H9 (cell line): ENCODE data around the gene DVL3. TPM values are rescaled to one million over a fixed set of nuclear protein-coding genes. Genes with fewer than 3 reads are reported as not detected.

ENCODE experiments used
- DNase-seq: peaks from one replicate; pipeline ENCODE4 v3.0.0-alpha.2; 2017
- H2AFZ ChIP-seq: one replicate; pipeline ENCODE4 v1.6.1; 2013; ENCODE audit warnings: mild to moderate bottlenecking, low read length, control low read depth, moderate library complexity
- H2AK5ac ChIP-seq: 2 replicates; pipeline ENCODE4 v1.6.1; 2013; ENCODE audit warnings: low read length, control low read depth, mixed read lengths; ENCODE audit not compliant: insufficient read length
- H2BK120ac ChIP-seq: one replicate; pipeline ENCODE4 v1.6.1; 2013; ENCODE audit warnings: low read depth, mild to moderate bottlenecking, low read length, control low read depth, inconsistent platforms; ENCODE audit not compliant: poor library complexity, severe bottlenecking
- H2BK12ac ChIP-seq: 2 replicates; pipeline ENCODE4 v1.6.1; 2013; ENCODE audit warnings: low read length, control low read depth, mixed read lengths, low read depth; ENCODE audit not compliant: insufficient read length
- H2BK15ac ChIP-seq: 2 replicates; pipeline ENCODE4 v1.6.1; 2013; ENCODE audit warnings: low read depth, low read length, control low read depth
- H2BK20ac ChIP-seq: one replicate; pipeline ENCODE4 v1.6.1; 2013; ENCODE audit warnings: low read depth, mild to moderate bottlenecking, low read length, control low read depth, inconsistent platforms; ENCODE audit not compliant: poor library complexity, severe bottlenecking
- H2BK5ac ChIP-seq: 2 replicates; pipeline ENCODE4 v1.6.1; 2013; ENCODE audit warnings: low read length, control low read depth, mixed read lengths; ENCODE audit not compliant: insufficient read length
- H3K14ac ChIP-seq: 2 replicates; pipeline ENCODE4 v1.6.1; 2013; ENCODE audit warnings: low read length, control low read depth; ENCODE audit not compliant: insufficient read depth
- H3K18ac ChIP-seq: 2 replicates; pipeline ENCODE4 v1.6.1; 2013; ENCODE audit warnings: low read depth, mild to moderate bottlenecking, mixed read lengths, low read length, control low read depth; ENCODE audit not compliant: insufficient read length
- H3K23ac ChIP-seq: 2 replicates; pipeline ENCODE4 v1.6.1; 2013; ENCODE audit warnings: low read length, control low read depth, mixed read lengths, low read depth; ENCODE audit not compliant: insufficient read length
- H3K23me2 ChIP-seq: 2 replicates; pipeline ENCODE4 v1.6.1; 2013; ENCODE audit warnings: low read depth, mild to moderate bottlenecking, mixed read lengths, low read length, control low read depth; ENCODE audit not compliant: insufficient read length, poor library complexity, severe bottlenecking
- H3K27ac ChIP-seq: 2 replicates; pipeline ENCODE4 v1.5.1; 2013; ENCODE audit warnings: low read length, control low read depth, mixed read lengths, low read depth; ENCODE audit not compliant: insufficient read length
- H3K27me3 ChIP-seq: 2 replicates; pipeline ENCODE4 v1.6.1; 2013; ENCODE audit warnings: low read length, control low read depth, inconsistent platforms; ENCODE audit not compliant: insufficient read depth
- H3K4ac ChIP-seq: 2 replicates; pipeline ENCODE4 v1.6.1; 2013; ENCODE audit warnings: low read depth, mild to moderate bottlenecking, control low read depth, inconsistent platforms, low read length, moderate library complexity
- H3K4me1 ChIP-seq: 2 replicates; pipeline ENCODE4 v1.6.1; 2013; ENCODE audit warnings: low read length, control low read depth, inconsistent platforms; ENCODE audit not compliant: insufficient read depth
- H3K4me2 ChIP-seq: 2 replicates; pipeline ENCODE4 v1.6.1; 2013; ENCODE audit warnings: low read length, control low read depth, mixed read lengths; ENCODE audit not compliant: insufficient read length, insufficient read depth
- H3K56ac ChIP-seq: 2 replicates; pipeline ENCODE4 v1.6.1; 2013; ENCODE audit warnings: low read depth, mild to moderate bottlenecking, mixed read lengths, low read length, control low read depth; ENCODE audit not compliant: insufficient read length
- H3K79me1 ChIP-seq: 2 replicates; pipeline ENCODE4 v1.6.1; 2013; ENCODE audit warnings: low read depth, mild to moderate bottlenecking, moderate library complexity, low read length, control low read depth, inconsistent platforms; ENCODE audit not compliant: insufficient read depth, poor library complexity, severe bottlenecking
- H3K79me2 ChIP-seq: 2 replicates; pipeline ENCODE4 v1.6.1; 2013; ENCODE audit warnings: low read length, control low read depth, inconsistent platforms; ENCODE audit not compliant: insufficient read depth
- H3K9ac ChIP-seq: 2 replicates; pipeline ENCODE4 v1.6.1; 2013; ENCODE audit warnings: low read length, control low read depth, mixed read lengths; ENCODE audit not compliant: insufficient read length; ENCODE audit errors: extremely low read depth
- H3K9me3 ChIP-seq: one replicate; pipeline ENCODE4 v1.6.1; 2013; ENCODE audit warnings: low read depth, low read length, inconsistent platforms; ENCODE audit not compliant: control insufficient read depth
- H3T11ph ChIP-seq: one replicate; pipeline ENCODE4 v1.6.1; 2013; ENCODE audit warnings: mild to moderate bottlenecking, low read length, control low read depth, inconsistent platforms
- H4K20me1 ChIP-seq: one replicate; pipeline ENCODE4 v1.6.1; 2013; ENCODE audit not compliant: control insufficient read depth, insufficient read length, insufficient read depth
- H4K5ac ChIP-seq: 2 replicates; pipeline ENCODE4 v1.6.1; 2013; ENCODE audit warnings: low read depth, mild to moderate bottlenecking, mixed read lengths, low read length, control low read depth; ENCODE audit not compliant: insufficient read length
- H4K8ac ChIP-seq: replicated peaks from 2 replicates; pipeline ENCODE4 v1.6.1; 2013; ENCODE audit warnings: low read length, control low read depth, mixed read lengths, low read depth; ENCODE audit not compliant: insufficient read length
- H4K91ac ChIP-seq: 2 replicates; pipeline ENCODE4 v1.6.1; 2013; ENCODE audit warnings: low read depth, mild to moderate bottlenecking, moderate library complexity, mixed read lengths, low read length, control low read depth; ENCODE audit not compliant: insufficient read length
- H3K27ac Mint-ChIP-seq, 3 experiments: 2 replicates in 2 of 3; 3 replicates in 1 of 3; pipeline ENCODE4 v1.8.0; 2020 to 2021; ENCODE audit warnings: mixed read lengths in 3 of 3, mild to moderate bottlenecking in 1 of 3, moderate library complexity in 1 of 3
- H3K27me3 Mint-ChIP-seq: 2 replicates; pipeline ENCODE4 v1.8.0; 2021; ENCODE audit warnings: low read depth, mild to moderate bottlenecking, moderate library complexity, mixed read lengths
- H3K36me3 Mint-ChIP-seq, 3 experiments: 2 replicates in 2 of 3; 3 replicates in 1 of 3; pipeline ENCODE4 v1.8.0; 2020 to 2021; ENCODE audit warnings: low read depth in 3 of 3, mixed read lengths in 3 of 3; ENCODE audit not compliant: insufficient read depth in 1 of 3
- H3K4me1 Mint-ChIP-seq, 2 experiments: 2 replicates each; pipeline ENCODE4 v1.8.0; 2020; ENCODE audit warnings: mixed read lengths in 2 of 2
- H3K4me3 Mint-ChIP-seq, 2 experiments: 2 replicates in 1 of 2; 3 replicates in 1 of 2; pipeline ENCODE4 v1.8.0; 2020 to 2021; ENCODE audit warnings: mild to moderate bottlenecking in 2 of 2, mixed read lengths in 2 of 2, moderate library complexity in 1 of 2
- H3K9me3 Mint-ChIP-seq, 2 experiments: 2 replicates in 1 of 2; 3 replicates in 1 of 2; pipeline ENCODE4 v1.8.0; 2020; ENCODE audit warnings: mild to moderate bottlenecking in 2 of 2, mixed read lengths in 2 of 2, moderate library complexity in 1 of 2
- CTCF ChIP-seq: fragments of 200-600 bp; sonication (generic); conservative IDR thresholded peaks from 3 replicates; pipeline ENCODE4 v1.8.0; 2021; ENCODE audit warnings: antibody characterized with exemption, mild to moderate bottlenecking
- WGBS: extraction: QIAGEN DNeasy Blood & Tissue Kit; methylation state at CpG from one replicate; pipeline ENCODE4 v1.1.7; 2013; ENCODE audit warnings: missing lambda C conversion rate, low lambda C conversion rate, mixed read lengths; ENCODE audit not compliant: insufficient read length; ENCODE audit errors: extremely low coverage; 5-methylcytosine and 5-hydroxymethylcytosine counted together
- total RNA-seq: library from RNA; stranded (reverse); gene quantifications from 2 replicates; pipeline ENCODE4 v1.2.1, GENCODE V29; 2021

DVL3 gene
- total RNA-seq, 1 experiment from 2014 or later, result 64.7 TPM

- Histone ChIP-seq H3K18ac (no peak overlapping the region), H4K20me1 (no peaks in the 10 kb centered on the region), H3K79me1 (no peaks in the 10 kb centered on the region), H4K5ac (no peak overlapping the region), H3K4ac (no peak overlapping the region), H2AK5ac (no peak overlapping the region), H4K91ac (no peak overlapping the region), H3K27me3 (no peaks in the 10 kb centered on the region), H3K79me2 (no peaks in the 10 kb centered on the region), H3K9ac (no peak overlapping the region), H3K27ac (no peak overlapping the region), H4K8ac (no peak overlapping the region), H3K23ac (no peak overlapping the region), H3K4me1 (no peaks in the 10 kb centered on the region), H2BK12ac (no peak overlapping the region), H2BK20ac (no peak overlapping the region), H3T11ph (no peak overlapping the region), H2BK15ac (no peak overlapping the region), H2BK120ac (no peak overlapping the region), H3K23me2 (no peaks in the 10 kb centered on the region), H3K4me2 (no peak overlapping the region), H2BK5ac (no peak overlapping the region), H3K14ac (no peak overlapping the region), H3K56ac (no peak overlapping the region), H2AFZ (no peak overlapping the region), H3K9me3 (no peaks in the 10 kb centered on the region)
- H3K27ac Mint-ChIP-seq, result no peak overlapping the region; a peak in 1 of 7 replicates
- DNase-seq, result no peak
- WGBS, result no CpG with 5 or more reads among the region's 8 CpGs
- H3K4me3 Mint-ChIP-seq, result no peak overlapping the region
- no peaks in the 10 kb centered on the region for H3K36me3 Mint-ChIP-seq
- H3K4me1 Mint-ChIP-seq, result peaks cover 0 to 7% of the 10 kb centered on the region in 2 experiments; a peak in 1 of 4 replicates
- no peaks in the 10 kb centered on the region for H3K9me3 Mint-ChIP-seq
- peaks cover 8% of the 10 kb centered on the region for H3K27me3 Mint-ChIP-seq
- TF ChIP-seq CTCF, result no peak
Observed at GRCh38 chr3:184203526-184203925, 48.3 kb downstream of the DVL3 start.
